Mammary epithelial cell (primary cell): ENCODE results near the gene LIN28B.

Experiments used
- CTCF ChIP-seq, 2 donors: IDR thresholded peaks in 1 of 2; conservative IDR thresholded peaks in 1 of 2; 2 replicates each; pipeline ENCODE4 v1.5.1; 2011 to 2012; ENCODE audit warnings: inconsistent platforms in 2 of 2, low read length in 2 of 2, mild to moderate bottlenecking in 2 of 2, control low read depth in 1 of 2, low read depth in 1 of 2; ENCODE audit not compliant: insufficient read depth in 1 of 2; ENCODE audit errors: extremely low read depth in 1 of 2
- EZH2 ChIP-seq: IDR thresholded peaks from 2 replicates; pipeline ENCODE4 v1.6.1; 2012; ENCODE audit warnings: low read length, inconsistent platforms, borderline replicate concordance

DNA sequence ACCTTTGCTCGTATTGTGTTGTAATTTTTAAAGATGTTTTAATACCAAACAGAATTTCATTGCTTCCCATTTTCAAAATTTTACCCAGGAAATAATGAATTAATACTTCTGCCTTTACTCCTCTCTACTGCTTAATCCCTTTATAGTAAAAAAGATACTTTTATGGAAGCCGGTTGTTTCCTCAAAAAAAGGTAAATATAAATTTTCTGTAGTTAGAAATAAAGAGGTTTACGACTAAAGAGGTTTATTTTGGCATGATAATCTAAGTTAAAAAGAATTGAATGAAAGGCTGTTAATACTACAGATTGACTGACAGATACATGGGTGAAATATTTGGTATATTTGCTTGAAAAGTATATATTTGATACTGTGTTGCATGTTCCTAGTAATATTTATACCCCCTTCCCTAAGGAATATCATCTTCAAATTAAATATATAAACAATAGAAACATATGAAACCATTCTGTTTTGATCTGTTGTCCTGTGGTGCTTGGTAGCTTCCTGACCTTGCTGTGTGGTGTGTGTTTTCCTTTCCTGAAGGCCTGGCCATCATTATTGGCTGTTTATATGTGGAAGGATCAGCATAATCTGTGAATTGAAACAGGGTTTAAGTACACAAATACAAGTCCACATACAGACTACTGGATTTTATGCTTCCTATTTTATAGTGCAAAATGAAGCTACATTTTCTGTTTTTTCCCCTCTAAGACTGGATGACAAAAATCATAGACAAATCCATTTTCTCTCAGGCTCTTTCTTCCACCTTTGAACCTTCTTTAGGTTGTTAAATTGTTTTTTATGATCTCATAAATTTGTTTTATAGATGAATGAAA lies 2.3 kb downstream of the LIN28B start:
- no peak for TF ChIP-seq CTCF (conservative IDR thresholded peaks at IDR 0.05 in 1 of 2, IDR thresholded peaks at IDR 0.05 in 1 of 2; ENCODE audit: extremely low read depth in 1 of 2, insufficient read depth in 1 of 2, low read depth in 1 of 2, low read length in 2 of 2)
- TF ChIP-seq EZH2, result no peak
